HUDEP-2 (cell line): ENCODE data around the gene PCDHB13.

ENCODE experiments used
- DNase-seq, 76 experiments: peaks; one replicate each; lab custom pipeline; 2025; ENCODE audit not compliant: unreplicated experiment in 76 of 76; lab: John Stamatoyannopoulos, UW

PCDHB13 gene

DNA sequence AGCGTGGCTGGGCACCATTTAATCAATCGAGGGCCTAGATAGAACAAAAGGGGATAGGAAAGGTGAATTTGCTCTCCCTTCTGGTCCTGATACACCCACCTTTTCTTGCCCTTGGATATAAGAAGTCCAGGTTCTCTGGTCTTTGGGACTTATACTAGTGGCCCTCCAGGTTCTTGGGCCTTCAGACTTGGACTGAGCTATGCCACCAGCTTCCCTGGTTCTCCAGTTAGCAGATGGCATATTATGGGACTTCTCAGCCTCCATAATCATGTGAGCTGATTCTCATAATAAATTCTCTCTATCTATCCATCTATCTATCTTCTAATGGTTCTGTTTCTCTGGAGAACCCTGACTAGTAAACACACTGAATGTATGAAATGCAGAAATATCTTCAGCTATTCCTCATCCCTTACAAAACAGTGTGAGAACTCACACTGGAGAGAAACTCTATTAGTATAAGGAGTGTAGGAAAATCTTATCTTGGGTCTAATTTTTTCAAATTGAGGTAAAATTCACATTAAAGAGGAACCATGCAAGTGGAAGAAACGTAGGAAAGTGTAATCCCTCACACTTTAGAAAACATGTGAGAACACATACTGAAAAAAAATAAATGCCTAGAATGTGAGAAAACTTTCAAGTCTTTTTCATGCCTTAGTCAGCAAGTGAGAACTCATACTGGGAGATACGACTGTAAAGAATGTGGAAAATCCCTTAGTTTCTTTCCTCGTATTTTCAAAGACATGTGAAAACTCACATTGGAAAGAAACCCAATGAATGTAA is 46.9 kb downstream of the PCDHB13 start:
- DNase-seq = no peak

DNA sequence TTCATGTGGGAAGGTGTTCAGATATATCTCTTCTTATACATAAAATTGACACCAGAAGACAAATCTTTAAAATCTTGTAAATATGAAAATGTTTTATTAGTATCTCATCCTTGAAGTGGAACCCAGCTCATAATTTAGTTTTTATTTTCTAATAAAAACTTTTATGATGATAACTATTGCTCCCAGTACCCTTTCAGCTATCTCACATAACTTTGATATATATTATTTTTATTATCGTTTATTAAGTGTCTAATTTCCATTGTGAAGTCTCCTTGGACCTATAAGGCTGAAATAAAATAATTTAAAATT is 47.5 kb downstream of the PCDHB13 start:
- no peak for DNase-seq
